NCI-H1930 (cell line): ENCODE results near the gene ARHGAP24.
"Not testable (repeated sequence)": the region's sequence is repeated elsewhere in the genome, so short reads cannot be mapped to it uniquely, and the experiment has no call there.

Experiments used
- DNase-seq, 2 experiments: peaks; one replicate each; lab custom pipeline; 2025; lab: John Stamatoyannopoulos, UW

The ARHGAP24 gene

DNA sequence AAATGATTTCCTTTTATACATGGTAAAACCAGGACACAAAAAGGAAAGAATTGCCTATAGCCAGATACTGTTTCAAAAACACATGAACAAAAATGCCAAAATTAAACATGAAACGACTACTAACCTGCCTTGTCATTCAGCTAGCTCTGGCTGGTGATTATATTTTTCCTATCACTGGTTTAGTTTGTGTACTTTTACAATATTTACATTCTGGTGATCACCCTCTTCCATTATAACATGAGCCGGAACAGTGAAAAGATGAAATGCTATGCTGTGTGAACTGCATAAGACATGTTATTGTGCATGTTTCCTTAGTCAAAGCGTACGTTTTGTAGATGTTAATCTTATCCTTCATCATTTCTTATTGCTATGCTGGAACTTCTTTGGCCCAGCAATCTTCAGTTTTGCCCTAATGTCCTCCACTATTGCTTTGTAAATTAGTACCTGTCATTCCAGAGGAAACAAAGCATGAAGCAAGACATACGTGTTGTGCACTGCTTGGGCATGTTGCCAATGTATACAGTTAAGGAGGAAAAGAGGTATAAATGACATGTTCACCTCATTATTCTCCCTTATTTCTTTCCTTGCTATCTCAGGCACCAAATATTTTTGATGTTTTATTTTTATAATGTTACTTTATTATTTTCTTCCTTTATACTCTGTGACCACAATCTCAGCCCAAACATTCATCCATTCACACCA, 386.3 kb downstream of the ARHGAP24 start:
- peak in 1 of 2 experiments; percentile 5 for DNase-seq

DNA sequence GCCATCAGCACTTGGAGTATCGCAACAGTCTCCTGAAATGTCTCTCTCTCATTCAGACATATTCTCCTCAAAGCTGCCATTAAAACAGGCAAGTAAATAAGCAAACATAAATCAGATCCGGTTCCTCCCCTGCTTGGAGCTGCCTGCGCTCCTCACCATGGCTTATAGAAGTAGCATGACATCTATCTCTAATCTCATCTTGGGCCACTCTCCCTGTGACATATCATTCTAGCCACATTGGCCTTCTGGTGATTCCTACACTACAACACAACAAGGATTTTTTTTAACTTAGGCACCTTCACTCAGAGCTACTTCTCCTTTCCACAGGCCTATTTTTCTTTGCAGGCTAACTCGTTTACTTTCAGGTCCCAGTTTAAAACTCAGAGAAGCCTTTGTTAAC, 387.9 kb downstream of the ARHGAP24 start:
- no peak for DNase-seq

DNA sequence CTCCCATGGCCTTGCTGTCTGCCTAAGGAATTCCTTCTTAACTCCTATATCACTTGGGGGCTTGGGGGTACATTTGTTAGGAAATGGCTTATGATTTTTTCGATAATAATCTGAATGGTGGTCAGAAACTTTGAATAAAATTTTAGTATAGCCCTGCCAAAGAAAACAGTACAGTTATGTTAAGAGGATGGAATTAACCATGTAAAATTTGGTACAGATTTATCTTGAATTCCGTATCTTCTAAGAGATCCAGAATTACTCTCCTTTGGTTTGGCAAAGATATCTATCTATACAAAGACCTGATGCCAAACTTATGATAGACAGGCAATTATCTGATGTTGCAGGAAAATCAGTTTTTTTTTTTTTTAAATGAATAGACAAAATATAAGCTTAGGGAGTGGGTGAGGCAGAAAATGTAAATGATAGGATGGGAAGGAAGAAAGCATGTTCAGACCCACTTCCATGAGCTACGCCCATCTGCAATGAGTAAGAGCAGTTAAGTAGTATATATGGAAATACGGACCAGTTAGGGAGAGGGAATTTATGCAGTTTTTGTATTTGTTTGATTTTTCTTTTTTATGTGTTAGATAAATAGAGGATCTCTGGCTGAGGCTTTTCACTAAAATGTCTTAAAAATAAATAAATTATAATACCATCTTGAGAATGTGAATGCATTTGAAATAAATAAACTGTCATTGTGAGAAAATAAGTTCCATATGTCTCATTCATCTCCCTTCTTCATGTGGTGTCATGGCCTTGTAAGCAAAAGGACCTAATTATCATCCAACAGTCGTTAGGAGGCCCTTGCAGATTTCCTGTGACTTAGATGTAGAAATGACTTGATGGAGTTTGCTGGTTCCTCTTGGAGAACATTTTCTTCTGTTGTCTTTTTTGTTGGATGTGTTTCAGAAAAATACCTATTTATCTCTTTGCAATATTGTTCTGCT, 389.6 kb downstream of the ARHGAP24 start:
- DNase-seq: no peak

DNA sequence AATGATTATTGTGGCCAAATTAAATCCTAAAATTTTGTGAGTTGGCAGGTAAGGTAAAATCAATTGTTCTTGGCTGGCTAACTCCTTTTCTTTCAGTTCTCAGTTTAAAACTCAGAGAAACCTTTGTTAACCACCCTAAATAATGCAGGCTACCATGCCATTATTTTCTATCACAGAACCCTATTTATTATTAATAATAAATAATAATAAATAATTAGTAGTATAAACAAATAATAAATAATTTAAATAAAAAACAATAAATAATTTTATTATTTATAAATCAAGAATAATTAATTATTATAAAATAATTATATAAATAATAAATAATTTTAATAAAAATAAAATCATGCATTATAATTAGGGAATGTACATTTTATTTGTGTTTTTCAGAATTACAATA, 390.3 kb downstream of the ARHGAP24 start:
- DNase-seq: no peak

DNA sequence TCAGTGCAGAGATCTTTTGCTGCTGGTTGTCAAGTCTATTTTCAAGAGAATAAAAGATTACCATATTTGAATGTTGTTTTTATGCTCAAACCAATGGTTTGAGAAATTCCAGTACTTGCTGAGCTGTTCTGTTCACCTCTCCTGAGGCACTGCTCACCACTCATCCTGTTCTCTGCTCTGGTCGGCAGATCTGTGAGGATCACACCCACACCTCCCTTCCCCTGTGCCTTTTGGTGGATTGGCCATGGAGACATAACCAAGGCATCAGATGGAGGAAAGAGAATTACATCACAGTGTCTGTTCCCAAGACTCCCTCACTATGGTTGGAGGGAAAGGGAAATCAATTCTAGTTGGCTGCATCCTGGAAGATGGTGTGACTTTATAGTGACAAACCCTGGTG, 391.6 kb downstream of the ARHGAP24 start:
- no peak for DNase-seq

DNA sequence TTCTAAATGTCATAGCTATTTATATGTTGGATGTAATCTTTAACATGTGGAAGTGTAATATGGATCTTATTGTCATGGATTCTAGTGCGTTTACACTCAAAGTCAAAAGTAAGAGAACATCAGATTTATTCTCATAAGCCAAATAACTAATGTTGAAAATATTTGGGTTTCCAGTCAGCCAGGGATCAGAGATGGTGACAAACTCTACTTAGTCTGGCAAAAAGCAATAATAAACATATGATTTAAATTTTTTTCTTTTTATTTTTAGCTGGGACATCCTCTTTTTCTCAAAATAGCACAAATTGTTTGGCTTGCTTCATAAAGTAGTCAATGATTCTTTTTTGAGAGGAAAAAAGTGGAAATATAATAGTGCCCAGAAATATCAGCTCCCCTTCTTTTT, 392.3 kb downstream of the ARHGAP24 start:
- no peak for DNase-seq

DNA sequence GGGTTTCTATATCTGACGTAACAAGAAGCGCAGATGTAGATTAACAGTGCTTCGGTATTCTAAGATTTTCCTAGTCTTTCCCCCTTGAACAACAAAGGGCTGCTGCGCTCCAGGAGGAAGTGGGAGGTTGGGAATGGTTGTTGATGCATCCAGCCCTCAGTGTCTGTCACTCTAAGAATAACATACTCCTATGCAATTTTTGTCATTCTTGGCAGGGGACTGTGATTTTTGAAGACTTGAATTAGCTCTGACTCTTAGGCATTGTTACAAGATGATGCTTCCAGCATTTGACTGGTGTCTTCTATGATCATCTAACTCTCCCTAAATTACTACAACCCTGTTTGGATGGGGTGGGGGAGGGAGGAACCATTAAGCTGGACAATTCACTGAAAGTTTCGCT, 394.2 kb downstream of the ARHGAP24 start:
- DNase-seq: no peak

DNA sequence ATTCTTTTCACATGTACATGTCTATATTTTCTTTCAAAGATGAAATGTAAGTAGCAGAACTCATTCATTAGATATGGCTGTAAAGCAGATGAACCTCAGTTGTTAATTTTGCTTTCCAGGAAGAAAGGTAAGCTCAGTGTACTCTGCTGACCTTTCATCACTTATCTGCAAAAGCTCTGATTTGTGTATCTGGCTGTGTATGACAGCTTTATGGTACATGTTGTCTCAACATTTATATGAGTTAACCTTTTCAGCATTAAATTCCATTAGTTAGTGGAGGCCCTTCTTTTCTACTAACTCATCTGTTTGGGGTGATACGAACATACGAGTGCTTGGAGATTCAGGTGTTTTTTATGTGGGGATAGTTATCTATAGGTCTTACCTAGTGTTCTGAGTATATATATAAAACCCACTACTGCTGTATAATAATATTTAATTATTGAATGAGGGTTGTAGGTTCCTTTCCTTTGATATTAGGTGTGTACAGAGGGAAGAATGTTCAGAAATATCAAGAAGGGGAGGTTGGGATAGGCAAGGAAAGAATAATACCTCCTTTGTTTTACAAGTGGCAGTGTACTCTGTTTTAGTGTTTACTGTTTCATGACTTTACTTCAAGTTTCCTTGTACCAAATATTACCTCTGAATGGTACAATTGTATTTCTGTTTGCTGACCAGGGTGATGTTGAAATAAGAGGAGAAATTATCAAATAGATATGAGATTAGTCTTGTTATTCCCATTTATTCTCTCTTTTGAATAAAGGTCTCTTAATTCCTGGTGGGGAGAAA, 395.5 kb downstream of the ARHGAP24 start:
- DNase-seq: no peak

GRCh38 chr4:85873566-85873965, 398.6 kb downstream of the ARHGAP24 start:
- no peak for DNase-seq

DNA sequence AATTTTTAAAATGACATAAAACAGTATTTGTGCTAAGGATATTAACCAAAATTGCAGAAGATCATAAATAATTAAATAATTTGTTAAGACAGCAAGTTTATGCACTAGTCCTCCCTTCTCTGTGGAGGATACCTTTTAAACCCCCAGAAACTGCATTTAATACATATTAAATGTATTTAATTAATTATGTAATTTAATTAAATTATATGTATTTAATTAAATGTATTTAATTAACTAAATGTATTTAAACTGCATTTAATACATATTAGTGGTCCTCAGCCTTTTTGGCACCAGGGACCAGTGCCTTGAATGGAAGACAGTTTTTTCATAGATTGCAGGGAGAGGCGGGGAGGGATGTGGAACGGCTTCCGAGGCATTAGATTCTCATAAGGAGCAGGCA, 404.6 kb downstream of the ARHGAP24 start:
- no peak for DNase-seq

GRCh38 chr4:85883180-85883579, 408.2 kb downstream of the ARHGAP24 start:
- no peak for DNase-seq

GRCh38 chr4:85884251-85884650, 409.3 kb downstream of the ARHGAP24 start:
- no peak for DNase-seq

DNA sequence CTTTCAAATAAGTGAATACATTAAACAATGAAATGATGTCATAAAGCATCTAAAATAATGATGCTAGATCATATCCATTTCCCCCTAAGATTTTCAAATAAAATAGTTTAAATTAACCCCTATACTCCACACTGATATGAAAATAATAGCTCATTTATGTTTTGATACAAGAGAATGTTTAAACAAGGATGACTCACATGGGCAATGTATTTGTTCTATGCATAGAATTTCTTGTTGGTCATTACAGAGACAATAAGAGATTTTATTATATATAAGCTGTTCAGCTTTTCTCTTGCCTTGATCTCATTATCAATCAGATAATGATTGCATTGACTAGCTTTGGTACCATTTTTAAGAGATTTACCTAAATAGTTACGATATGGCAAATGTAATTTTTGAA, 411.7 kb downstream of the ARHGAP24 start:
- peak in 1 of 2 experiments; percentile 32 for DNase-seq

GRCh38 chr4:85889314-85889713, 414.4 kb downstream of the ARHGAP24 start:
- no peak for DNase-seq

GRCh38 chr4:85895755-85896154, 420.8 kb downstream of the ARHGAP24 start:
- no peak for DNase-seq

- DNase-seq: no peak
These were observed 423.3 kb downstream of the ARHGAP24 start for GRCh38 chr4:85898231-85898630.

DNA sequence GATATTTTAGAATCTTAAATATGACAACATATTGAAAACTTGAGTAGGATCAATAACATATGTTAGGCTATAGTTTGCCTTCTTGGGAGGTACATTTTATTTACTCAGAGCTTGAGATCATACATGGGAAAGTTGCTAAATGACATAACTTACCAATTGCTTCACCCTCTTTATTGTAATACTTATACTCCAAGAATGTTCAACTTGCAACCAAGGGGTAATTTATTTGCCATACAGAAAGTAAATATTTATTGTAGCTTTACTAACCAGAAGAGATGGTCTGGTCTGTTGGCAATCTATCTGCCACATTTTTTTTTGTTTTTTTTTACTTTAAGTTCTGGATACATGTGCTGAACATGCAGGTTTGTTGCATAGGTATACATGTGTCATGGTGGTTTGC, 426.6 kb downstream of the ARHGAP24 start:
- DNase-seq: no peak

DNA sequence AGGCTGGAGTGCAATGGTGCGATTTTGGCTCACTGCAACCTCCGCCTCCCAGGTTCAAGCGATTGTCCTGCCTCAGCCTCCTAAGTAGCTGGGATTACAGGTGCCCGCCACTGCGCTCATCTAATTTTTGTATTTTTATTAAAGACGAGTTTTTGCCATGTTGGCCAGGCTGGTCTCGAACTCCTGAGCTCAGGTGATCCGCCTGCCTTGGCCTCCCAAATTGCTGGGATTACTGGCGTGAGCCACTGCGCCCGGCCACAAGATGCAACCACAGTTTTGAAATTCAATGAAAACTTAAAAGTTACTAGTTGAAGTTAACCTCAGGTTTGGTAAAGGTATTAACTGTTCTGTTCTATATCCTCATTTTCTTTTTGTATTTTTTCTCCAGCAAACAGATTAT, 427.7 kb downstream of the ARHGAP24 start:
- DNase-seq: not testable (repeated sequence)

DNA sequence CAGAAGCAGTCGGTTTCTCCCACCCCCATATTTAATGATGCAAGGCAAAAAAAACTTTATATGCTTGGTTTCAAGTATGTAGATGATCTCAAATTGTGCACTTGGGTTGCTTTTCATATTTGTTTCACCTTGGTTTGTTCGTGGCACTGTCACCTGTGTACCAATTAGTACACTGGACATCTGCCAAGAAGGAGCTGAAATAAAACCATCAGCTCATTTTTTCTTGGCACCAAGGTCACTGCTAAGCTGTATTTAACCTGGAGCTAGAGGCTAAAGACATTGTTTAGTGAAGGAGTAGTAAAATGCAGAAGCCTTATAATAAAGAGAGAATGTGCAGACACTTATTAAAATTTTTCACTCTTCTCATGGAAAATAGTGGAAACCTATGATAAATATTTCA, 430.8 kb downstream of the ARHGAP24 start:
- DNase-seq: no peak

GRCh38 chr4:85907001-85907400, 432.1 kb downstream of the ARHGAP24 start:
- no peak for DNase-seq

GRCh38 chr4:85909851-85910250, 434.9 kb downstream of the ARHGAP24 start:
- DNase-seq: no peak

GRCh38 chr4:85910985-85911384, 436.0 kb downstream of the ARHGAP24 start:
- DNase-seq: no peak
